HG03139 (cell line): ENCODE measurements around the gene IGLL1.
"Not testable (repeated sequence)": the region's sequence is repeated elsewhere in the genome, so short reads cannot be mapped to it uniquely, and the experiment has no call there.

ENCODE experiments used
- ATAC-seq: cut with Tn5 transposase; IDR thresholded peaks from one replicate; pipeline ENCODE4 v1.9.1; 2021; ENCODE audit not compliant: unreplicated experiment

The IGLL1 gene

GRCh38 chr22:23579870-23580575 is at the start of gene IGLL1:
IGLL1 (minus strand) TSS chr22:23580290; CDS start chr22:23580190, 100 bp downstream.
- ATAC-seq, result no peak

- not testable (repeated sequence) for ATAC-seq
Observed at GRCh38 chr22:23628056-23628743, 48.1 kb upstream of the IGLL1 start.

GRCh38 chr22:23627401-23628055 is 47.4 kb upstream of the IGLL1 start:
- ATAC-seq, result not testable (repeated sequence)

- no peak for ATAC-seq
Observed at GRCh38 chr22:23626286-23626975, 46.3 kb upstream of the IGLL1 start.

- ATAC-seq, result no peak
Observed at GRCh38 chr22:23622634-23623033, 42.5 kb upstream of the IGLL1 start.

GRCh38 chr22:23621916-23622315 is 41.8 kb upstream of the IGLL1 start:
- not testable (repeated sequence) for ATAC-seq

GRCh38 chr22:23621082-23621780 is 41.1 kb upstream of the IGLL1 start:
- ATAC-seq, result no peak

- ATAC-seq, result no peak
Observed at GRCh38 chr22:23613193-23613972, 33.3 kb upstream of the IGLL1 start.

- no peak for ATAC-seq
Observed at GRCh38 chr22:23609983-23610781, 30.1 kb upstream of the IGLL1 start.

GRCh38 chr22:23608583-23608982 is 28.5 kb upstream of the IGLL1 start:
- no peak for ATAC-seq

GRCh38 chr22:23606204-23607131 is 26.4 kb upstream of the IGLL1 start:
- no peak for ATAC-seq

GRCh38 chr22:23604939-23605712 is 25.0 kb upstream of the IGLL1 start:
- no peak for ATAC-seq

GRCh38 chr22:23603266-23603665 is 23.2 kb upstream of the IGLL1 start:
- no peak for ATAC-seq

GRCh38 chr22:23598805-23599518 is 18.9 kb upstream of the IGLL1 start:
- no peak for ATAC-seq

GRCh38 chr22:23597576-23598268 is 17.6 kb upstream of the IGLL1 start:
- ATAC-seq, result not testable (repeated sequence)

GRCh38 chr22:23595904-23596303 is 15.8 kb upstream of the IGLL1 start:
- not testable (repeated sequence) for ATAC-seq
